GM19238 (cell line): ENCODE data around the gene DCLK2.

Source experiments
- DNase-seq: peaks from one replicate; pipeline ENCODE4 v3.0.0; 2011; ENCODE audit warnings: low spot score; ENCODE audit not compliant: insufficient read length

The DCLK2 gene

DNA sequence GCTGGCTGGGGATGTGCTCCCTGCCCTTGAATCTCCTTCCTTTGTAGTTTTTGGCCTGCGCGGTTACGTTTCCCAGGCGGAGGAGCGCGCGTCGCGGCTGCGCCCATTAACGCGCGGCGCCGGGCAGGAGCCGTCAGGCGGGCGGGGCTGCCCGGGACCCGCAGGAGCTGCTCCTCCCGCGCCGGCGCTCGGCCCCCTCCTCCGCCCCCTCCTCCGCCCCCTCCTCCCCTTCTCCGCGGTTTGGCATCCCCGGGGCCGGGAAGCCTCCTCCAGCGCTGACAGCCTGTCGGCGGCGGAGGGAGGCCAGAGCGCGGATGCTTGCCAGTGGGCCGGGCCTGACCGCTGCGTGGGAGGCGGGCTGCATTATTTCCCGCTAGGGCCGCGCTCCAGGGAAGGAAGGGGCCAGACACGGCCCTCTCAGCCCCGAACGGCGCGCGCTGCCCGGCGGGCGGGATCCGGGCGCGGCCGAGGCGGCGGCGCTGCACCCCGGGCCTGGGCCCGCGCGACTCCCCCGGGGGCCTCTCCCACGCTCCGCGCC is at the start of gene DCLK2:
TSS of gene DCLK2 (plus strand) at position 405 of the 538 bp plus-strand sequence. CDS start 583 bp downstream, outside the sequence.
- DNase-seq: no peak

DNA sequence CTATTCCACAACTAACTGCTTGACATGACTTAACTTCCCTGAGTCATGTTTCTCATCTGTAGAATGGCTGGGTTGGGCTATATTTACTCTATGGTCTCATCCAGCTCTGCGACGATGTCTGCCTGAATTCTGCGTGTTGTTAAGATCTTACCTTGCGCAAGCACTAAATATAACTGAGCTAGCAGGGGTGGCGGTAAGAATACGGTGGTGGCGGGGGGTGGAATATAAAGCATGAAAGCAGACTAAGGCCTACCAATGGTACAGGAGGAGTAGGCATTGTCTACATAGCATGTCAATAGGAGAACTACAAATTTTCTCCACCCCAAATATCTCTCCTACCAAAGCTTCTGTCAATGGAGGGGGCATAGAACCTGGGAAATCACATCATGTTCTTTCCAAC is 45.7 kb upstream of the DCLK2 start:
- no peak for DNase-seq

GRCh38 chr4:150033081-150033480 is 45.2 kb upstream of the DCLK2 start:
- no peak for DNase-seq

DNA sequence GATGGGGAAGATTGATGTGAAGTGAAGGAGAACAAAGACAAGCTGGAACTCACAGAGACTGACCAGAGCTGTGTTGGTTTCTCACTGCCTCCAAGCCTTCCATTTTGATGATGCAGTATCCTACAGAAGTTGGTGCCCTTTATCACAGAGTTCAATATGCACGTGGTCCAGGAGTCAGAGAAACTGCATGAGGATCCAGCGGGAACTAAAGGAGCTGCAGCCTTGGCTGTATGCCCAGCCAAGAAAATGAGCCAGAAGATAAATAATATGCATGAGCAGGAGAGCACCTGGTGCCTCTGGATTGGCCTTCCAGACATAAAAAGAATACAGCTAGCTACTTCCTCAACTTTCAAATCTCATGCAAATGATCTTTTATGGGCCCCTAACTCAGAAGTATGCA is 44.3 kb upstream of the DCLK2 start:
- no peak for DNase-seq

- no peak for DNase-seq
These were observed 40.9 kb upstream of the DCLK2 start for GRCh38 chr4:150037251-150037856.

DNA sequence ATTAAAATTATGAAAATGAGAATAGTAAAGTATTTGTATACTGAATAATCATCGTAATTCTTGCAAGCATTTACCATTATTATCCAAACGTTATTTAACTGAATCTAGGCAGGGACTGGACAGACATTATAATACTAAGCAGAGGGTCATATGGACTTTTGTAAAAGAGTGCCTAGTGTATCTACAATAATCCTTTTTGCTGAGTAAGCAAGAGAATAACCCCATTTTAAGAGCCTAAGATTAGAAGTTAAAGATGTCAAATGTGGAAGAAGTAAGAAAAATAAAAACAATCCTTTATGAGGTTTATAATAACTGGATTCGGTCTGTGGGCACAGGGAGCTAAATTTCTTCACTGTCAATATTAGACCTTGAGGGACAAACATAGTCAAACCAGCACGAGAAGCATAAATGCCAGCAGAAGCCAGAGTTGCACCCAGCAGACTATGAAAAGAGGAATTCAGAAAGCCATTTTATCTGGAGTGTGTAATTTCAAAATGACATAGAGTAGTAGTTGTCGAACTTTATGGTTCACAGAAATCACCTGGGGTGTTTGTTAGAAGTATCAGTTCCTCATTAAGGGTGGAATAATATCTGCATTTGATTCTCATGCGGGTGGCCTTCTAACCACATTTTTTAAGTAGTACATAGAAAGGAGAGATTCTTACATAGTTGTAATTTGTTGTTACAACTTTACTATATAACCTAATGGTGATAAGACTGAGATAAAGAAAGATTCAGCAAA is 39.7 kb upstream of the DCLK2 start:
- DNase-seq: no peak

- no peak for DNase-seq
These were observed 38.7 kb upstream of the DCLK2 start for GRCh38 chr4:150039274-150040127.

DNA sequence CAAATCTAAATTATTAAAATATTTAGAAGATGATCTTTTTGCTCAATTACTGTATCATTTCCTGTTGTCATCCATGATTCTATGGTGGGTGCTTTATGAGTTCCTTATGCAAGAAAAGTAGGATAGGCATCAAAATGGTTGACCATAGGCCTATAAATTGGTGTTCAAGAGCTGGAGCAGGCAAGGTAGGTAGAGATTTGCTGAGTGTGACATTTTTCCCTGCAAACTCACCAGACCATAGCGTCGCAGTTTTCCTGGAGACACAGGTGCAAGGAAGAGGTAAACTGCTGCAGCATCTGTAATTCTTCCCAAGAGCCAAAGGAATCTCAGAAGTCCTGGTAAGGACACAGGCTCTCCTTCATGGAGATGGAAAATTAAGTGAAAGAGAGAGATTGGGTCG is 33.7 kb upstream of the DCLK2 start:
- no peak for DNase-seq

GRCh38 chr4:150045410-150045809 is 32.8 kb upstream of the DCLK2 start:
- no peak for DNase-seq

DNA sequence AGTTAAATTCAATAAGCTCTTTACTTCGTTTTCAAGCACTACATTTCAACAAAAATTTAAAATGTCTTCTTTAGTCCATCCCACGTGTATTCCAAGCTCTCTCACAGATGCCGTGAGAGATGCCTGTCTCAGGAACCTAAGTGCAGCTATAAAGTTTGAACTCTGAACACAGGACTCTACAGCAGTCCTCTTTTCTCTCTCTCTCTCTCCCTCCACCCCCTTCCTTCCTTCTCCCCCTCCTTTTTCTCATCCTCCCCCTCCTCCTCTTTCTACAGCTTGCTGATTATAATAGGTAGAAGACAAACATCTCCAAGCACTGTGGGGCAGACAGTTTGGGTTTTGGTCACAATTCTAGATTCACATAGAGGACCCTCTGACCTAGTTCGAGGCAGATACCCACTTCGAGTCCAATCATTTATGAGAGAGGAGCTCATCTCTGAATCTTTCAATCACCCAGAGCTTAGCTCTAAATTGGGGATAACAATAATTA is 31.5 kb upstream of the DCLK2 start:
- DNase-seq: no peak

DNA sequence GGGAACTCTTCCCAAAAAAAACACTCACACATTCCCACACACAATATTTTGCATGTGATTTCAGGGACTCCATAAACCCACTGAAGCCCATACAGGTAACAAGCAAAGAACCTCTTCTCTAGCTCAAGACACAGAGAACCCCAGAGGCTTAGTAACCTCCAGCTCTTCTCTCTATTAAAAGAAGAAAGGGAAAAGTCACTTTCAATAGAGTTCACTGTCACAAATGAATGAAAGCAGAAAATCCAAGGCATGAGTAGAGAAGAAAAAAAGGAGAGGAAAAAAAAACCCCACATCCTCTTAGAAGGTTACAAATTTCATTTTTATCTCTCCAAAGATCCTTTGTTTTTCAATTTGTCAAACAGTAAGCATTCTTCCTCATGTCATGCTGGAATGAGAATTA is 30.7 kb upstream of the DCLK2 start:
- no peak for DNase-seq

DNA sequence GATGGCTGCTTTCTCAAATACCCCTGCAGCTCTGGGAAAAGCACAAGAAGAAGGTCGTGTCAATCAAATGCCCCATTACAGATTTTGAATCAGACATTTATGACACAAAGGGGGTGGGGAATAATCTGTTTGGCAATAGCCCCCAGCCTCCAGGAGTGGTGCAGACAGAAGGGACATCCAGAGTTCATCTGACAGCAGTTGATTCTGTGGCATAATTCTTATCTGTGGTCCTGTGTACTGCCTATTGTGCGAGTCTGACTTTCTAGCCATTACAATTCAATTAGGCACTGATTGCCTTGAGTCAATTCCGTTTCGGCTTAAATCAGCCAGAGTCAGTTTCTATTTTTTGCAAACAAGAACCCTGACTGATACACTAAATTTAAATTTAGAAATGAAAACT is 28.6 kb upstream of the DCLK2 start:
- no peak for DNase-seq

- DNase-seq: no peak
These were observed 27.7 kb upstream of the DCLK2 start for GRCh38 chr4:150050566-150050965.

DNA sequence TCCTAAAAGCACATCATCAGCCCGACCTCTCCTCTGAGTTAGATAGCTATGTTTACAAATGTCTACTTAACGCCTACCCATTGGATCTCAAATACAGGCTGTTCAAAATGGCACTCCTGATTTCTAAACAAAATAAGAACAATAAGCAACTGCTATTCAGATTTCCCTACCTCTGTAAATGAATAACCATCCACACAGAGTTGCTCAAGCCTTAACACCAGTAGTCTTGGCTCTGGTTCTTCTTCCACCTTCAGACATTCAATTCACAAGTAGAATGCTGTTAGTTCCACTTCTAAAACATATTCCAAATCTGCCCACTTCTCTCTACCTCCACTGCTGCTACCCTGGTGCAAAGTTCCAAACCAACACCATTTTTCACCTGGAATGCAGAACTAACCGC is 27.1 kb upstream of the DCLK2 start:
- DNase-seq: no peak

DNA sequence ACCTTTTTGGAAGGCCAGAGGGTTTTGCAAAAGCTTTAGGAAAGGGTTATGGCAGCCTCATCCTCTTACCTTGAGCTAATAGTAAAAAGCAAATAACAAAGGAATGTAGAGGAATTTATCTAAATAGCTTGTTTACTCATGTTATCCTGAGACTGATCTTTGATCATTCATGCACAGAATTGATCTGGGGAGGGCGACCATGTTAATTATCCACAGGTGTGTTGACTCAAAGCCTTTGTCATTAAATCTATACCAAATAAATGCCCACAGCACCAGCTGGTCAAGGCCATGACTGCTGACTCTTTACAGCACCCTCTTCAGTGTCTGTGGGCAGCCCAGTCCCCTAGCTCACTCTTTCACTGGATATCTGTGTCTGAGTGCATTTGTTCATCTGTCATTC is 22.8 kb upstream of the DCLK2 start:
- no peak for DNase-seq

DNA sequence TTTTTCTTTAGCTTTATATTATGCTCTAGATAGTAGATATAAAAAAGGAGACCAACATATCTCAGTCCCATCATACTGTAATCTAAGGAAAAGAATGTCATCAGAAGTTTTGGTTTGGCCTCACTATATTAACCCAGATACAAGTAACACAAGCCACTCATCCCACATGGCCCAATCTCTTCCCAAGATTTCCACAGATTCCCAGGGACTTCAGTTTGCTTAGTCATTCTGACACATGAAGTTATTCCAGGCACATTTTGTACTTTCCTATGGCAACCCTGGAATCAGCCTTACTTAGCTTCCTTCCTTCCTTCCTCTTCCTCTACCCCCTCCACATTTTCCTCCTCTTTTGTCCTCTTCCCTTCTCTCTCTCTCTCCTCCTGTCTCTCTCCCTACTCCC is 21.7 kb upstream of the DCLK2 start:
- no peak for DNase-seq

GRCh38 chr4:150061086-150061776 is 17.0 kb upstream of the DCLK2 start:
- no peak for DNase-seq

- DNase-seq: no peak
These were observed 15.1 kb upstream of the DCLK2 start for GRCh38 chr4:150063128-150063527.

- DNase-seq: no peak
These were observed 12.5 kb upstream of the DCLK2 start for GRCh38 chr4:150065740-150066139.

DNA sequence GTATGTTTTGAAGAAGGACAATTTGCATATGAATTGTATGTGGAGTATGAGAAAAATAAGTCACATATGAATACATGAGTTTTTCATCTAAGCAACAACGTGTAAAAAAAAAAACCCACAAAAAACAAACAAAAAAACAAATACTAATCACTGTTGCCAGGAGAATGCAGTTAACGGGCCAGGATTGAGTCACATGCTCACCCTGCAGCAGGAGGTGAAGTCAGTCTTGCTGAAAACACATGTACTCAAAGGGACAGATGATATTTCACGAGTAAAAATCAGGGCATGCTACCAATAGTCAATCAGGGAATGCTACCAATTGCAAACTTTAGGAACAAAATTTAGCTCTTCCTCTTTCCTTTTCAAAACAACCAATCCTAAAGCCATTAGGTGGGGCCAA is 10.4 kb upstream of the DCLK2 start:
- no peak for DNase-seq

- no peak for DNase-seq
These were observed 9.8 kb upstream of the DCLK2 start for GRCh38 chr4:150068300-150068960.
